HepG2 (cell line): ENCODE results near the gene CPNE5. TPM values are rescaled to one million over a fixed set of nuclear protein-coding genes. Genes with fewer than 3 reads are reported as not detected.
A peak's percentile ranks its signal among the peaks of the same experiment; 100 is the strongest.

Source experiments
- ATAC-seq: fragments of 200-7000 bp; cut with Tn5 transposase; 3 replicates; pipeline ENCODE4 v1.9.1; 2020; ENCODE audit warnings: mild to moderate bottlenecking, moderate library complexity
- BruUV-seq: library from RNA; stranded (reverse); fragments of 400-500 nt; replicated peaks from 2 replicates; lab custom pipeline; 2021; lab: Mats Ljungman, UMichigan
- CTCF ChIA-PET: fragments of 300-600 bp; formaldehyde crosslinking; extraction: SDS; loops from one replicate; lab custom pipeline; 2021; ENCODE audit warnings: low total read pairs, inconsistent platforms, low intra/inter-chr PET ratio; lab: Yijun Ruan, JAX
- POLR2A ChIA-PET: fragments of 350-600 bp; sonication (Branson Sonifier 250); formaldehyde crosslinking; loops from one replicate; lab custom pipeline; 2020; ENCODE audit warnings: antibody characterized with exemption, inconsistent platforms; lab: Yijun Ruan, JAX
- DNase-seq: peaks from one replicate; pipeline ENCODE4 v3.0.0-alpha.2; 2015; ENCODE audit warnings: low spot score
- FAIRE-seq: peaks from 3 replicates; lab custom pipeline; 2011; peaks lifted over from hg19 to GRCh38; lab: Jason Lieb, UNC
- H2AFZ ChIP-seq: one replicate; pipeline ENCODE4 v1.6.1; 2011; ENCODE audit warnings: low read length, inconsistent platforms
- H3K27ac ChIP-seq: fragments of 300-600 bp; 3 replicates; pipeline ENCODE4 v1.8.0; 2011; ENCODE audit warnings: mixed run types, mild to moderate bottlenecking, mixed read lengths, low read length, inconsistent platforms; ENCODE audit not compliant: insufficient read depth; ENCODE audit errors: extremely low read length
- H3K27me3 ChIP-seq, 2 experiments: fragments of 200-600 bp in 1 of 2; 2 replicates in 1 of 2; 3 replicates in 1 of 2; pipeline versions ENCODE4 v1.6.0 to v1.8.0; 2011; ENCODE audit warnings: low read length in 2 of 2, mild to moderate bottlenecking in 2 of 2, moderate library complexity in 2 of 2, inconsistent platforms in 1 of 2; ENCODE audit not compliant: insufficient read depth in 2 of 2, control insufficient read depth in 1 of 2
- H3K36me3 ChIP-seq, 2 experiments: fragments of 200-600 bp in 1 of 2; replicated peaks in 1 of 2; 2 replicates in 1 of 2; 3 replicates in 1 of 2; pipeline versions ENCODE4 v1.5.1 to v1.8.0; 2011; ENCODE audit warnings: low read length in 2 of 2, inconsistent platforms in 1 of 2; ENCODE audit not compliant: insufficient read depth in 2 of 2, control insufficient read depth in 1 of 2
- H3K4me1 ChIP-seq: 2 replicates; pipeline ENCODE4 v1.5.1; 2012; ENCODE audit warnings: low read length, inconsistent platforms; ENCODE audit not compliant: insufficient read depth
- H3K4me2 ChIP-seq: 2 replicates; pipeline ENCODE4 v1.6.0; 2011; ENCODE audit warnings: low read depth, low read length, inconsistent platforms
- H3K4me3 ChIP-seq, 3 experiments: fragments of 200-600 bp in 1 of 3; sonication (generic), shearing (Covaris generic) in 1 of 3; replicated peaks in 1 of 3; 2 replicates each; pipeline ENCODE4 v1.5.1; 2011 to 2016; ENCODE audit warnings: low read length in 3 of 3, inconsistent platforms in 2 of 3, low read depth in 2 of 3, mild to moderate bottlenecking in 2 of 3, control low read depth in 1 of 3, mixed read lengths in 1 of 3; ENCODE audit not compliant: insufficient read depth in 1 of 3
- H3K79me2 ChIP-seq: one replicate; pipeline ENCODE4 v1.6.1; 2011; ENCODE audit warnings: low read length, inconsistent platforms; ENCODE audit not compliant: insufficient read depth
- H3K9ac ChIP-seq: 2 replicates; pipeline ENCODE4 v1.6.0; 2011; ENCODE audit warnings: mild to moderate bottlenecking, low read depth, low read length, inconsistent platforms; ENCODE audit not compliant: insufficient read depth
- H3K9me3 ChIP-seq: 2 replicates; pipeline ENCODE4 v1.5.1; 2012; ENCODE audit warnings: mild to moderate bottlenecking, low read length
- H4K20me1 ChIP-seq: 2 replicates; pipeline ENCODE4 v1.6.0; 2011; ENCODE audit warnings: inconsistent platforms, mild to moderate bottlenecking, low read length, moderate library complexity; ENCODE audit not compliant: insufficient read depth
- FOXA3 ChIP-seq: IDR thresholded peaks from 2 replicates; pipeline ENCODE4 v1.6.1; 2016; ENCODE audit warnings: missing genetic modification reagents, missing compliant biosample characterization
- HNRNPK ChIP-seq: fragments of 200-400 bp; formaldehyde crosslinking; IDR thresholded peaks from 2 replicates; pipeline ENCODE4 v1.6.1; 2018; ENCODE audit warnings: low read length, low read depth, moderate library complexity, mild to moderate bottlenecking; ENCODE audit not compliant: poor library complexity, severe bottlenecking
- MEIS2 ChIP-seq: sonication (generic); formaldehyde crosslinking; IDR thresholded peaks from 2 replicates; pipeline ENCODE4 v1.9.0; 2021; ENCODE audit warnings: mild to moderate bottlenecking, missing genetic modification reagents
- ZNF556 ChIP-seq: sonication (generic); formaldehyde crosslinking; IDR thresholded peaks from 2 replicates; pipeline ENCODE4 v1.4.0; 2020; ENCODE audit warnings: mild to moderate bottlenecking, missing genetic modification reagents, borderline replicate concordance
- ZNF652 ChIP-seq: IDR thresholded peaks from 2 replicates; pipeline ENCODE4 v1.6.1; 2016; ENCODE audit warnings: low read depth, borderline replicate concordance
- ZNF660 ChIP-seq: sonication (generic); formaldehyde crosslinking; IDR thresholded peaks from 2 replicates; pipeline ENCODE4 v1.5.1; 2020; ENCODE audit warnings: mild to moderate bottlenecking, low read depth, missing genetic modification reagents, borderline replicate concordance
- ZNF850 ChIP-seq: sonication (generic); formaldehyde crosslinking; conservative IDR thresholded peaks from 2 replicates; pipeline ENCODE4 v1.9.0; 2021; ENCODE audit warnings: mild to moderate bottlenecking, missing genetic modification reagents
- ZSCAN22 ChIP-seq: sonication (generic); formaldehyde crosslinking; IDR thresholded peaks from 2 replicates; pipeline ENCODE4 v1.4.0; 2020; ENCODE audit warnings: mild to moderate bottlenecking, missing genetic modification reagents
- WGBS: methylation state at CpG from one replicate; pipeline ENCODE4 v1.1.6; 2017; ENCODE audit warnings: low lambda C conversion rate; 5-methylcytosine and 5-hydroxymethylcytosine counted together
- in situ Hi-C: cut with HindIII; loops from 2 replicates; pipeline ENCODE4 v1.10.0; 2017; ENCODE audit warnings: low pct_unique_long_range_greater_than_20kb; ENCODE audit not compliant: extremely low pct_ligation_motif_present
- intact Hi-C: fragments of 100-400 bp; cut with micrococcal nuclease; formaldehyde crosslinking; loops from one replicate; pipeline ENCODE4 v1.10.0; 2022; ENCODE audit not compliant: unreplicated experiment
- polyA plus RNA-seq, 8 experiments: library from polyadenylated mRNA; depleted of rRNA in 3 of 8; stranded (reverse) in 7 of 8; unstranded in 1 of 8; fragments of >200 nt; fragmentation: Illumina TruSeq in 4 of 8; extraction: Trizol in 4 of 8; gene quantifications; 2 replicates each; pipeline versions ENCODE4 v1.2.1 to v1.2.3, GENCODE V29; 2011 to 2016; ENCODE audit warnings: low read depth in 4 of 8, missing spikeins in 1 of 8, mixed read lengths in 1 of 8; ENCODE audit not compliant: insufficient read depth in 1 of 8
- total RNA-seq, 5 experiments: library from RNA; depleted of rRNA; stranded (reverse); fragments of >200 nt; fragmentation: Illumina TruSeq; extraction: Trizol; gene quantifications; 2 replicates each; pipeline ENCODE4 v1.2.3, GENCODE V29; 2016; ENCODE audit warnings: low read depth in 1 of 5
- TF ChIP-seq, protein P1 (sequence below): sonication (generic); formaldehyde crosslinking; IDR thresholded peaks from 2 replicates; pipeline ENCODE4 v1.4.0; 2020; ENCODE audit warnings: missing genetic modification reagents, mild to moderate bottlenecking, borderline replicate concordance

CPNE5 gene
- total and polyA plus RNA-seq, 2 of the 13 experiments (the other 11 are each of a cell fraction or from before 2014, with no cell fraction given) = 0.16 TPM; not detected in 1

DNA sequence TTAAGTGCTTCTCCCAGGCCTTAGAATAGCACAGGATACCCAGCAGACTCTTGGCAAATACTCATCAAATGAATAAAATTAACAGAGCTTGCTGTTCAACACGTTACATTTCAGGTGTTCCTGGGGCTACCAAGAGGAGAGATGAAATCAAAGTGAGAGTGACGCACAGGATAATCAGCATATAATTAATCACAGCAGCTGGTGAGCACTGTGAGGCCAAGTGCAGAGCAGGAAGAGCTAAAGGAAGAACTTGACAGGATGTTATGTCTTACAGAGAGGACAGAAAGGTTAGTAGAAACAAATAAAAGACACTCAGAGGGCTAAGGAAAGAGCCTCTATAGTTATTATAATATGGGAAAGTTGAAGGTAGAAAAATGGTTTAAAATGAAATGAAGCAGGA is 26.6 kb upstream of the CPNE5 start:
- DNase-seq (no peak), FAIRE-seq (no peak), ATAC-seq (no peak)
- Histone ChIP-seq H3K36me3 (peaks cover 37 to 88% of the 10 kb centered on the region in 2 experiments), H3K27ac (no peak overlapping the region), H4K20me1 (no peaks in the 10 kb centered on the region; the same call in 1 of the 2 replicates), H3K27me3 (no peaks in the 10 kb centered on the region), H2AFZ (no peak overlapping the region), H3K4me3 (no peak overlapping the region), H3K4me1 (no peaks in the 10 kb centered on the region), H3K79me2 (peaks cover 61% of the 10 kb centered on the region), H3K4me2 (no peak overlapping the region), H3K9ac (no peak overlapping the region), H3K9me3 (no peaks in the 10 kb centered on the region)
- ChIA-PET CTCF (no interaction called here), POLR2A (interaction anchor here (1.2 kb wide), 1 partner anchor 9 kb away, joined by 3 read pairs; the partner anchor contains the start of gene PPIL1)
- no TSS peak for BruUV-seq
- intact Hi-C loops (no loop called here), in situ Hi-C loops (no loop called here)
- TF ChIP-seq ZSCAN22 (CRISPR knock-in tag) = no peak
- TF ChIP-seq HNRNPK = peak; percentile 4
- 95% methylated on average over 2 of the region's 2 CpGs for WGBS

DNA sequence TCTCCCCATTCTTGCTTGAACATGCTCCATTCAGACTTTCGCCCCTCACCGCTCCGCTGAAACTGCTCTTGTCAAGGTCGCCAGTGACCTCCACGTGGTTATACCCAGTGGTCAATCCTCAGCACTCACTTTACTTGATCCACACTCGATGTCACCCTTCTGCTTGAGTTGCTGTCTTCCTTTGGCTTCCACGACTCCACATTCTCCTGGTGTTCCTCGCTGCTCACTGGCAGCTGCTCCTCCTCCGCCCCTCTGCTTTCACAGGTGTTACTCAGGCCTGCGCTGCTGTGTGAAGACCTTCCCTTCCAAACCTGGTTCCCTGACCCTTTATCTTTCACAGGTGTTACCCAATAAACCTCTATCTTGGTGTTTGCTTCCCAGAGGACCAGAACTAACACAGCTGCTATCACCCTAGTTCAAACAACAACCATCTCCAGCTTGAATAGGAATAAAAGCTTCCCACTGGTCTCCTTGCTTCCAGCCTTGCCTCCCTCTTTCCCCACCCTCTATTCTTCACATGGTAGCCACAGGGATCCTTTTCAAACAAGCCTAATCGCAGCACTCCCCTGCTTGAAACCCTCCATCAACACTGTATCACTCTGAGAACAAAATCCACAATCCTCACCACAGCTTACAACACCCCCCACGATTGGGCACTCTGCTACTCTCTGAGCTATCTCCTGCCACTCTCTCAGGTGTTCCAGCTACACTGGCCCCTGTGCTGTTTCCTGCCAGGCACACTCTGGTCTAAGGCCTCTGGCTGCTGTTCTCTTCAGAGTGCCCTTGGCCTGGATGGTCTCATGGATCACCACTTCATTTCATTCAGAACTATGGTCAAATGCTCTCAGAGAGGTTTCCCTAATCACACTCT is 24.7 kb upstream of the CPNE5 start:
- in situ Hi-C loops = no loop called here
- no TSS peak for BruUV-seq
- peaks cover 35 to 89% of the 10 kb centered on the region in 2 experiments for H3K36me3 ChIP-seq
- ATAC-seq (no peak), DNase-seq (no peak), FAIRE-seq (no peak)
- TF ChIP-seq ZNF660 (CRISPR knock-in tag) (no peak), ZNF556 (no peak), ZNF652 (no peak), MEIS2 (CRISPR knock-in tag) (no peak), FOXA3 (no peak), ZNF850 (CRISPR knock-in tag) (no peak)
- TF ChIP-seq, protein P1, sequence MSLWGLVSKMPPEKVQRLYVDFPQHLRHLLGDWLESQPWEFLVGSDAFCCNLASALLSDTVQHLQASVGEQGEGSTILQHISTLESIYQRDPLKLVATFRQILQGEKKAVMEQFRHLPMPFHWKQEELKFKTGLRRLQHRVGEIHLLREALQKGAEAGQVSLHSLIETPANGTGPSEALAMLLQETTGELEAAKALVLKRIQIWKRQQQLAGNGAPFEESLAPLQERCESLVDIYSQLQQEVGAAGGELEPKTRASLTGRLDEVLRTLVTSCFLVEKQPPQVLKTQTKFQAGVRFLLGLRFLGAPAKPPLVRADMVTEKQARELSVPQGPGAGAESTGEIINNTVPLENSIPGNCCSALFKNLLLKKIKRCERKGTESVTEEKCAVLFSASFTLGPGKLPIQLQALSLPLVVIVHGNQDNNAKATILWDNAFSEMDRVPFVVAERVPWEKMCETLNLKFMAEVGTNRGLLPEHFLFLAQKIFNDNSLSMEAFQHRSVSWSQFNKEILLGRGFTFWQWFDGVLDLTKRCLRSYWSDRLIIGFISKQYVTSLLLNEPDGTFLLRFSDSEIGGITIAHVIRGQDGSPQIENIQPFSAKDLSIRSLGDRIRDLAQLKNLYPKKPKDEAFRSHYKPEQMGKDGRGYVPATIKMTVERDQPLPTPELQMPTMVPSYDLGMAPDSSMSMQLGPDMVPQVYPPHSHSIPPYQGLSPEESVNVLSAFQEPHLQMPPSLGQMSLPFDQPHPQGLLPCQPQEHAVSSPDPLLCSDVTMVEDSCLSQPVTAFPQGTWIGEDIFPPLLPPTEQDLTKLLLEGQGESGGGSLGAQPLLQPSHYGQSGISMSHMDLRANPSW (CRISPR knock-in tag) = no peak
- H3K9ac ChIP-seq = no peak overlapping the region
- no peaks in the 10 kb centered on the region for H3K27me3 ChIP-seq
- ChIA-PET CTCF (no interaction called here), POLR2A (interaction anchor here (0.9 kb wide), 1 partner anchor 11 kb away, joined by 4 read pairs; the partner anchor contains the start of gene PPIL1)
- intact Hi-C loops = no loop called here
- no peak overlapping the region for H3K4me2 ChIP-seq
- no peak overlapping the region for H3K27ac ChIP-seq
- H3K4me1 ChIP-seq = peaks cover 4% of the 10 kb centered on the region
- no peak overlapping the region for H3K4me3 ChIP-seq
- no peaks in the 10 kb centered on the region; the same call in 1 of the 2 replicates for H4K20me1 ChIP-seq
- H3K79me2 ChIP-seq = peaks cover 65% of the 10 kb centered on the region
- H3K9me3 ChIP-seq = no peaks in the 10 kb centered on the region
- 94% methylated on average over 12 of the region's 12 CpGs for WGBS
- H2AFZ ChIP-seq = no peak overlapping the region
